H9 (cell line): ENCODE results near the gene CCL13. TPM values are rescaled to one million over a fixed set of nuclear protein-coding genes. Genes with fewer than 3 reads are reported as not detected.

Experiments used
- DNase-seq: peaks from one replicate; pipeline ENCODE4 v3.0.0-alpha.2; 2017
- H2AFZ ChIP-seq: one replicate; pipeline ENCODE4 v1.6.1; 2013; ENCODE audit warnings: mild to moderate bottlenecking, low read length, control low read depth, moderate library complexity
- H2AK5ac ChIP-seq: 2 replicates; pipeline ENCODE4 v1.6.1; 2013; ENCODE audit warnings: low read length, control low read depth, mixed read lengths; ENCODE audit not compliant: insufficient read length
- H2BK120ac ChIP-seq: one replicate; pipeline ENCODE4 v1.6.1; 2013; ENCODE audit warnings: low read depth, mild to moderate bottlenecking, low read length, control low read depth, inconsistent platforms; ENCODE audit not compliant: poor library complexity, severe bottlenecking
- H2BK12ac ChIP-seq: 2 replicates; pipeline ENCODE4 v1.6.1; 2013; ENCODE audit warnings: low read length, control low read depth, mixed read lengths, low read depth; ENCODE audit not compliant: insufficient read length
- H2BK15ac ChIP-seq: 2 replicates; pipeline ENCODE4 v1.6.1; 2013; ENCODE audit warnings: low read depth, low read length, control low read depth
- H2BK20ac ChIP-seq: one replicate; pipeline ENCODE4 v1.6.1; 2013; ENCODE audit warnings: low read depth, mild to moderate bottlenecking, low read length, control low read depth, inconsistent platforms; ENCODE audit not compliant: poor library complexity, severe bottlenecking
- H2BK5ac ChIP-seq: 2 replicates; pipeline ENCODE4 v1.6.1; 2013; ENCODE audit warnings: low read length, control low read depth, mixed read lengths; ENCODE audit not compliant: insufficient read length
- H3K14ac ChIP-seq: 2 replicates; pipeline ENCODE4 v1.6.1; 2013; ENCODE audit warnings: low read length, control low read depth; ENCODE audit not compliant: insufficient read depth
- H3K18ac ChIP-seq: 2 replicates; pipeline ENCODE4 v1.6.1; 2013; ENCODE audit warnings: low read depth, mild to moderate bottlenecking, mixed read lengths, low read length, control low read depth; ENCODE audit not compliant: insufficient read length
- H3K23ac ChIP-seq: 2 replicates; pipeline ENCODE4 v1.6.1; 2013; ENCODE audit warnings: low read length, control low read depth, mixed read lengths, low read depth; ENCODE audit not compliant: insufficient read length
- H3K23me2 ChIP-seq: 2 replicates; pipeline ENCODE4 v1.6.1; 2013; ENCODE audit warnings: low read depth, mild to moderate bottlenecking, mixed read lengths, low read length, control low read depth; ENCODE audit not compliant: insufficient read length, poor library complexity, severe bottlenecking
- H3K27ac ChIP-seq: 2 replicates; pipeline ENCODE4 v1.5.1; 2013; ENCODE audit warnings: low read length, control low read depth, mixed read lengths, low read depth; ENCODE audit not compliant: insufficient read length
- H3K27me3 ChIP-seq: 2 replicates; pipeline ENCODE4 v1.6.1; 2013; ENCODE audit warnings: low read length, control low read depth, inconsistent platforms; ENCODE audit not compliant: insufficient read depth
- H3K4ac ChIP-seq: 2 replicates; pipeline ENCODE4 v1.6.1; 2013; ENCODE audit warnings: low read depth, mild to moderate bottlenecking, control low read depth, inconsistent platforms, low read length, moderate library complexity
- H3K4me1 ChIP-seq: 2 replicates; pipeline ENCODE4 v1.6.1; 2013; ENCODE audit warnings: low read length, control low read depth, inconsistent platforms; ENCODE audit not compliant: insufficient read depth
- H3K4me2 ChIP-seq: 2 replicates; pipeline ENCODE4 v1.6.1; 2013; ENCODE audit warnings: low read length, control low read depth, mixed read lengths; ENCODE audit not compliant: insufficient read length, insufficient read depth
- H3K56ac ChIP-seq: 2 replicates; pipeline ENCODE4 v1.6.1; 2013; ENCODE audit warnings: low read depth, mild to moderate bottlenecking, mixed read lengths, low read length, control low read depth; ENCODE audit not compliant: insufficient read length
- H3K79me1 ChIP-seq: 2 replicates; pipeline ENCODE4 v1.6.1; 2013; ENCODE audit warnings: low read depth, mild to moderate bottlenecking, moderate library complexity, low read length, control low read depth, inconsistent platforms; ENCODE audit not compliant: insufficient read depth, poor library complexity, severe bottlenecking
- H3K79me2 ChIP-seq: 2 replicates; pipeline ENCODE4 v1.6.1; 2013; ENCODE audit warnings: low read length, control low read depth, inconsistent platforms; ENCODE audit not compliant: insufficient read depth
- H3K9ac ChIP-seq: 2 replicates; pipeline ENCODE4 v1.6.1; 2013; ENCODE audit warnings: low read length, control low read depth, mixed read lengths; ENCODE audit not compliant: insufficient read length; ENCODE audit errors: extremely low read depth
- H3K9me3 ChIP-seq: one replicate; pipeline ENCODE4 v1.6.1; 2013; ENCODE audit warnings: low read depth, low read length, inconsistent platforms; ENCODE audit not compliant: control insufficient read depth
- H3T11ph ChIP-seq: one replicate; pipeline ENCODE4 v1.6.1; 2013; ENCODE audit warnings: mild to moderate bottlenecking, low read length, control low read depth, inconsistent platforms
- H4K20me1 ChIP-seq: one replicate; pipeline ENCODE4 v1.6.1; 2013; ENCODE audit not compliant: control insufficient read depth, insufficient read length, insufficient read depth
- H4K5ac ChIP-seq: 2 replicates; pipeline ENCODE4 v1.6.1; 2013; ENCODE audit warnings: low read depth, mild to moderate bottlenecking, mixed read lengths, low read length, control low read depth; ENCODE audit not compliant: insufficient read length
- H4K8ac ChIP-seq: replicated peaks from 2 replicates; pipeline ENCODE4 v1.6.1; 2013; ENCODE audit warnings: low read length, control low read depth, mixed read lengths, low read depth; ENCODE audit not compliant: insufficient read length
- H4K91ac ChIP-seq: 2 replicates; pipeline ENCODE4 v1.6.1; 2013; ENCODE audit warnings: low read depth, mild to moderate bottlenecking, moderate library complexity, mixed read lengths, low read length, control low read depth; ENCODE audit not compliant: insufficient read length
- H3K27ac Mint-ChIP-seq, 3 experiments: 2 replicates in 2 of 3; 3 replicates in 1 of 3; pipeline ENCODE4 v1.8.0; 2020 to 2021; ENCODE audit warnings: mixed read lengths in 3 of 3, mild to moderate bottlenecking in 1 of 3, moderate library complexity in 1 of 3
- H3K27me3 Mint-ChIP-seq: 2 replicates; pipeline ENCODE4 v1.8.0; 2021; ENCODE audit warnings: low read depth, mild to moderate bottlenecking, moderate library complexity, mixed read lengths
- H3K36me3 Mint-ChIP-seq, 3 experiments: 2 replicates in 2 of 3; 3 replicates in 1 of 3; pipeline ENCODE4 v1.8.0; 2020 to 2021; ENCODE audit warnings: low read depth in 3 of 3, mixed read lengths in 3 of 3; ENCODE audit not compliant: insufficient read depth in 1 of 3
- H3K4me1 Mint-ChIP-seq, 2 experiments: 2 replicates each; pipeline ENCODE4 v1.8.0; 2020; ENCODE audit warnings: mixed read lengths in 2 of 2
- H3K4me3 Mint-ChIP-seq, 2 experiments: 2 replicates in 1 of 2; 3 replicates in 1 of 2; pipeline ENCODE4 v1.8.0; 2020 to 2021; ENCODE audit warnings: mild to moderate bottlenecking in 2 of 2, mixed read lengths in 2 of 2, moderate library complexity in 1 of 2
- H3K9me3 Mint-ChIP-seq, 2 experiments: 2 replicates in 1 of 2; 3 replicates in 1 of 2; pipeline ENCODE4 v1.8.0; 2020; ENCODE audit warnings: mild to moderate bottlenecking in 2 of 2, mixed read lengths in 2 of 2, moderate library complexity in 1 of 2
- CTCF ChIP-seq: fragments of 200-600 bp; sonication (generic); conservative IDR thresholded peaks from 3 replicates; pipeline ENCODE4 v1.8.0; 2021; ENCODE audit warnings: antibody characterized with exemption, mild to moderate bottlenecking
- WGBS: extraction: QIAGEN DNeasy Blood & Tissue Kit; methylation state at CpG from one replicate; pipeline ENCODE4 v1.1.7; 2013; ENCODE audit warnings: missing lambda C conversion rate, low lambda C conversion rate, mixed read lengths; ENCODE audit not compliant: insufficient read length; ENCODE audit errors: extremely low coverage; 5-methylcytosine and 5-hydroxymethylcytosine counted together
- total RNA-seq: library from RNA; stranded (reverse); gene quantifications from 2 replicates; pipeline ENCODE4 v1.2.1, GENCODE V29; 2021

The CCL13 gene
- total RNA-seq, 1 experiment from 2014 or later, result not detected

- H3K27ac Mint-ChIP-seq, result no peak overlapping the region; a peak in 1 of 7 replicates
- H3K79me1 ChIP-seq, result no peaks in the 10 kb centered on the region
- H2BK12ac ChIP-seq, result no peak overlapping the region
- H3K4me1 Mint-ChIP-seq, result peaks cover 3 to 7% of the 10 kb centered on the region in 2 experiments; a peak in 3 of 4 replicates
- no peak overlapping the region for H3T11ph ChIP-seq
- no peak overlapping the region for H2BK20ac ChIP-seq
- H3K23me2 ChIP-seq, result no peaks in the 10 kb centered on the region
- no peak overlapping the region for H3K18ac ChIP-seq
- H3K4me2 ChIP-seq, result no peak overlapping the region
- no peaks in the 10 kb centered on the region for H3K27me3 ChIP-seq
- H2BK5ac ChIP-seq, result no peak overlapping the region
- no peak overlapping the region for H3K4me3 Mint-ChIP-seq
- peaks cover 3 to 4% of the 10 kb centered on the region in 2 experiments; a peak in 3 of 5 replicates for H3K9me3 Mint-ChIP-seq
- no peak overlapping the region for H4K8ac ChIP-seq
- no peaks in the 10 kb centered on the region for H3K79me2 ChIP-seq
- no CpG with 5 or more reads among the region's 3 CpGs for WGBS
- peaks cover 18% of the 10 kb centered on the region for H3K27me3 Mint-ChIP-seq
- no peak overlapping the region for H2AFZ ChIP-seq
- DNase-seq, result no peak
- H3K23ac ChIP-seq, result no peak overlapping the region
- H2AK5ac ChIP-seq, result no peak overlapping the region
- H3K9ac ChIP-seq, result no peak overlapping the region
- H3K4ac ChIP-seq, result no peak overlapping the region
- no peak overlapping the region for H3K27ac ChIP-seq
- H2BK120ac ChIP-seq, result no peak overlapping the region
- no peaks in the 10 kb centered on the region for H3K4me1 ChIP-seq
- H4K91ac ChIP-seq, result no peak overlapping the region
- no peaks in the 10 kb centered on the region for H4K20me1 ChIP-seq
- no peak overlapping the region for H2BK15ac ChIP-seq
- H4K5ac ChIP-seq, result no peak overlapping the region
- H3K9me3 ChIP-seq, result no peaks in the 10 kb centered on the region
- no peak overlapping the region for H3K56ac ChIP-seq
- no peak overlapping the region for H3K14ac ChIP-seq
- no peak for TF ChIP-seq CTCF
- no peaks in the 10 kb centered on the region; a peak in 1 of 7 replicates for H3K36me3 Mint-ChIP-seq
These were observed 2.4 kb downstream of the CCL13 start for GRCh38 chr17:34358631-34359030.
